Measurements from ENCODE around the gene TMEM18. TPM values are rescaled to one million over a fixed set of nuclear protein-coding genes. Genes with fewer than 3 reads are reported as not detected.

The TMEM18 gene
- total RNA-seq, 1 experiment from 2014 or later, result 30.7 TPM

DNA sequence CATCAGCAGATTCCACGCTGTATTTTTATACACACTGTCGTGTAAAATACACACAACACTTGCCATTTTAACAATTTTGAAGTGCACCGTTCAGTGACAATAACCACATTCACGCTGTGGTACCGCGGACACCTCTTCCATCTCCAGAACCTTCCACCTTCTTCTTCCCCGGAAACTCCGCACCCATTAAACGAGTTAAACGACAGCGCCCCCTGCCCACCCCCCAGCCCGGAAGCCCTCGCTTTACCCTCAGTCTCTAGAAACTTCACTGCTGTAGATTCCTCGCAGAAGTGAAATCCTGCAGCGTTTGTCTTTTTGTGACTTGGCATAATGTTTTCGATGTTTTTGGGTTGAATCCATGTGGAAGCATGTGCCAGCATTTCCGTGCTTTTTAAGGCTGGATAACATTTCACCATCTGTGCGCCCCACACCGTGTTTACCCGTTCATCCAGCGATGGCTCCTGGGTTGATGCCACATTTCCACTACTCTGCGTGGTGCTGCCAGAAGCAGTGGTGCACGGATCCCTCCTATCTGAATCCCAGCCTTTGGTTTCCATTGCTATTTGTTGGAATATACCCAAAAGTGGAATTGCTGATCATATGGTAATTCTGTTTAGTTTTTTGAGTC, 32.0 kb upstream of the TMEM18 start:
- Histone ChIP-seq H3K9me3 (ENCODE audit: control insufficient read depth, low read depth, low read length) (no peaks in the 10 kb centered on the region), H3K18ac (ENCODE audit: insufficient read length, low read depth, low read length) (no peak overlapping the region), H3K27ac (ENCODE audit: insufficient read length, low read depth, low read length) (no peak overlapping the region), H2BK12ac (ENCODE audit: insufficient read length, low read depth, low read length) (no peak overlapping the region), H3K27me3 (ENCODE audit: insufficient read depth, low read length) (no peaks in the 10 kb centered on the region), H2AFZ (ENCODE audit: low read length) (no peak overlapping the region), H3K4me1 (ENCODE audit: insufficient read depth, low read length) (no peaks in the 10 kb centered on the region), H4K5ac (ENCODE audit: insufficient read length, low read depth, low read length) (no peak overlapping the region), H2BK15ac (ENCODE audit: low read depth, low read length) (no peak overlapping the region), H2BK120ac (ENCODE audit: low read depth, low read length, poor library complexity, severe bottlenecking) (no peak overlapping the region), H3K23me2 (ENCODE audit: insufficient read length, low read depth, low read length, poor library complexity, severe bottlenecking) (no peaks in the 10 kb centered on the region), H3T11ph (ENCODE audit: low read length) (no peak overlapping the region), H2AK5ac (ENCODE audit: insufficient read length, low read length) (no peak overlapping the region), H3K79me2 (ENCODE audit: insufficient read depth, low read length) (no peaks in the 10 kb centered on the region), H4K8ac (replicated peaks; ENCODE audit: insufficient read length, low read depth, low read length) (no peak overlapping the region), H4K91ac (ENCODE audit: insufficient read length, low read depth, low read length) (no peak overlapping the region), H3K23ac (ENCODE audit: insufficient read length, low read depth, low read length) (no peak overlapping the region), H2BK20ac (ENCODE audit: low read depth, low read length, poor library complexity, severe bottlenecking) (no peak overlapping the region), H4K20me1 (ENCODE audit: control insufficient read depth, insufficient read depth, insufficient read length) (no peaks in the 10 kb centered on the region), H3K56ac (ENCODE audit: insufficient read length, low read depth, low read length) (no peak overlapping the region), H2BK5ac (ENCODE audit: insufficient read length, low read length) (no peak overlapping the region), H3K79me1 (ENCODE audit: insufficient read depth, low read depth, low read length, poor library complexity, severe bottlenecking) (no peaks in the 10 kb centered on the region), H3K9ac (ENCODE audit: extremely low read depth, insufficient read length, low read length) (no peak overlapping the region), H3K4me2 (ENCODE audit: insufficient read depth, insufficient read length, low read length) (no peak overlapping the region), H3K4ac (ENCODE audit: low read depth, low read length) (no peak overlapping the region), H3K14ac (ENCODE audit: insufficient read depth, low read length) (no peak overlapping the region)
- H3K4me1 Mint-ChIP-seq, result peaks cover 1 to 5% of the 10 kb centered on the region in 2 experiments; a peak in 3 of 4 replicates
- no CpG with 5 or more reads among the region's 23 CpGs for WGBS (ENCODE audit: extremely low coverage, insufficient read length, low lambda C conversion rate)
- no peak for DNase-seq
- H3K27me3 Mint-ChIP-seq (ENCODE audit: low read depth), result no peaks in the 10 kb centered on the region; the same call in none of the 2 replicates
- H3K9me3 Mint-ChIP-seq, result peaks cover 0 to 3% of the 10 kb centered on the region in 2 experiments; a peak in 1 of 5 replicates
- H3K36me3 Mint-ChIP-seq (ENCODE audit: insufficient read depth in 1 of 3, low read depth in 3 of 3), result no peaks in the 10 kb centered on the region
- TF ChIP-seq, protein P1, sequence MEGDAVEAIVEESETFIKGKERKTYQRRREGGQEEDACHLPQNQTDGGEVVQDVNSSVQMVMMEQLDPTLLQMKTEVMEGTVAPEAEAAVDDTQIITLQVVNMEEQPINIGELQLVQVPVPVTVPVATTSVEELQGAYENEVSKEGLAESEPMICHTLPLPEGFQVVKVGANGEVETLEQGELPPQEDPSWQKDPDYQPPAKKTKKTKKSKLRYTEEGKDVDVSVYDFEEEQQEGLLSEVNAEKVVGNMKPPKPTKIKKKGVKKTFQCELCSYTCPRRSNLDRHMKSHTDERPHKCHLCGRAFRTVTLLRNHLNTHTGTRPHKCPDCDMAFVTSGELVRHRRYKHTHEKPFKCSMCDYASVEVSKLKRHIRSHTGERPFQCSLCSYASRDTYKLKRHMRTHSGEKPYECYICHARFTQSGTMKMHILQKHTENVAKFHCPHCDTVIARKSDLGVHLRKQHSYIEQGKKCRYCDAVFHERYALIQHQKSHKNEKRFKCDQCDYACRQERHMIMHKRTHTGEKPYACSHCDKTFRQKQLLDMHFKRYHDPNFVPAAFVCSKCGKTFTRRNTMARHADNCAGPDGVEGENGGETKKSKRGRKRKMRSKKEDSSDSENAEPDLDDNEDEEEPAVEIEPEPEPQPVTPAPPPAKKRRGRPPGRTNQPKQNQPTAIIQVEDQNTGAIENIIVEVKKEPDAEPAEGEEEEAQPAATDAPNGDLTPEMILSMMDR (conservative IDR thresholded peaks at IDR 0.05), result peak; percentile 39; the same call in 2 of the 3 replicates
- H3K4me3 Mint-ChIP-seq, result no peak overlapping the region
- H3K27ac Mint-ChIP-seq, result 0 out of 7 replicates have a peak overlapping the region, but pooled peaks of 1 of the 3 experiments have one; percentile 15
